ENCODE measurements around the gene PDE6A. TPM values are rescaled to one million over a fixed set of nuclear protein-coding genes. Genes with fewer than 3 reads are reported as not detected.

The PDE6A gene
- total and polyA plus RNA-seq, 2 of the 8 experiments (the other 6 are each of a cell fraction or from before 2014, with no cell fraction given), result not detected

DNA sequence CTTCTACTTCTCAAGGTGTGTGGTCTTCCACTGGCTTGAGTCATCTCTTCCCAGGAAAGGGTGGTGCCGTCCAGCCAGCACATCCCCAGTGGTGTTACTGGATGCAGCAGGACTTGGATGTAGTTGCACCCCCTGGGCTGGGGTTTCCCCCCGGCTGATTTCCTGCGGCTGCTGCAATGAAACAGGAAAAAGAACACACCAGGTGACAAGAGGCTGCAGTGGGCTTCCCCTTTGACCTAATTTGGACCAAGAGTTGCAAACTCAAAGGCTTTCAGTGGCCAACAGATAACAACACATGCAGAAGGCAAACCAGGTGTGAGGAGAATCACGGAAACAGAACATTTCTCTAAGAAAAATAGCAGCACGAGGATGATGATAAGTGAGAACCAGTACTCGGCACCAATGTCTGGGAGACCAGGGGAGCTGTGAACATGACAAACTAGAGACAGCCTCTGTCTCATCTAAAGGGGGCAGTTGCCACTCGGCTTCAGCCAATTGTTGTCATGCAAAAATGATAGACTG is 83.7 kb downstream of the PDE6A start (continued):
- TF ChIP-seq, protein P1, sequence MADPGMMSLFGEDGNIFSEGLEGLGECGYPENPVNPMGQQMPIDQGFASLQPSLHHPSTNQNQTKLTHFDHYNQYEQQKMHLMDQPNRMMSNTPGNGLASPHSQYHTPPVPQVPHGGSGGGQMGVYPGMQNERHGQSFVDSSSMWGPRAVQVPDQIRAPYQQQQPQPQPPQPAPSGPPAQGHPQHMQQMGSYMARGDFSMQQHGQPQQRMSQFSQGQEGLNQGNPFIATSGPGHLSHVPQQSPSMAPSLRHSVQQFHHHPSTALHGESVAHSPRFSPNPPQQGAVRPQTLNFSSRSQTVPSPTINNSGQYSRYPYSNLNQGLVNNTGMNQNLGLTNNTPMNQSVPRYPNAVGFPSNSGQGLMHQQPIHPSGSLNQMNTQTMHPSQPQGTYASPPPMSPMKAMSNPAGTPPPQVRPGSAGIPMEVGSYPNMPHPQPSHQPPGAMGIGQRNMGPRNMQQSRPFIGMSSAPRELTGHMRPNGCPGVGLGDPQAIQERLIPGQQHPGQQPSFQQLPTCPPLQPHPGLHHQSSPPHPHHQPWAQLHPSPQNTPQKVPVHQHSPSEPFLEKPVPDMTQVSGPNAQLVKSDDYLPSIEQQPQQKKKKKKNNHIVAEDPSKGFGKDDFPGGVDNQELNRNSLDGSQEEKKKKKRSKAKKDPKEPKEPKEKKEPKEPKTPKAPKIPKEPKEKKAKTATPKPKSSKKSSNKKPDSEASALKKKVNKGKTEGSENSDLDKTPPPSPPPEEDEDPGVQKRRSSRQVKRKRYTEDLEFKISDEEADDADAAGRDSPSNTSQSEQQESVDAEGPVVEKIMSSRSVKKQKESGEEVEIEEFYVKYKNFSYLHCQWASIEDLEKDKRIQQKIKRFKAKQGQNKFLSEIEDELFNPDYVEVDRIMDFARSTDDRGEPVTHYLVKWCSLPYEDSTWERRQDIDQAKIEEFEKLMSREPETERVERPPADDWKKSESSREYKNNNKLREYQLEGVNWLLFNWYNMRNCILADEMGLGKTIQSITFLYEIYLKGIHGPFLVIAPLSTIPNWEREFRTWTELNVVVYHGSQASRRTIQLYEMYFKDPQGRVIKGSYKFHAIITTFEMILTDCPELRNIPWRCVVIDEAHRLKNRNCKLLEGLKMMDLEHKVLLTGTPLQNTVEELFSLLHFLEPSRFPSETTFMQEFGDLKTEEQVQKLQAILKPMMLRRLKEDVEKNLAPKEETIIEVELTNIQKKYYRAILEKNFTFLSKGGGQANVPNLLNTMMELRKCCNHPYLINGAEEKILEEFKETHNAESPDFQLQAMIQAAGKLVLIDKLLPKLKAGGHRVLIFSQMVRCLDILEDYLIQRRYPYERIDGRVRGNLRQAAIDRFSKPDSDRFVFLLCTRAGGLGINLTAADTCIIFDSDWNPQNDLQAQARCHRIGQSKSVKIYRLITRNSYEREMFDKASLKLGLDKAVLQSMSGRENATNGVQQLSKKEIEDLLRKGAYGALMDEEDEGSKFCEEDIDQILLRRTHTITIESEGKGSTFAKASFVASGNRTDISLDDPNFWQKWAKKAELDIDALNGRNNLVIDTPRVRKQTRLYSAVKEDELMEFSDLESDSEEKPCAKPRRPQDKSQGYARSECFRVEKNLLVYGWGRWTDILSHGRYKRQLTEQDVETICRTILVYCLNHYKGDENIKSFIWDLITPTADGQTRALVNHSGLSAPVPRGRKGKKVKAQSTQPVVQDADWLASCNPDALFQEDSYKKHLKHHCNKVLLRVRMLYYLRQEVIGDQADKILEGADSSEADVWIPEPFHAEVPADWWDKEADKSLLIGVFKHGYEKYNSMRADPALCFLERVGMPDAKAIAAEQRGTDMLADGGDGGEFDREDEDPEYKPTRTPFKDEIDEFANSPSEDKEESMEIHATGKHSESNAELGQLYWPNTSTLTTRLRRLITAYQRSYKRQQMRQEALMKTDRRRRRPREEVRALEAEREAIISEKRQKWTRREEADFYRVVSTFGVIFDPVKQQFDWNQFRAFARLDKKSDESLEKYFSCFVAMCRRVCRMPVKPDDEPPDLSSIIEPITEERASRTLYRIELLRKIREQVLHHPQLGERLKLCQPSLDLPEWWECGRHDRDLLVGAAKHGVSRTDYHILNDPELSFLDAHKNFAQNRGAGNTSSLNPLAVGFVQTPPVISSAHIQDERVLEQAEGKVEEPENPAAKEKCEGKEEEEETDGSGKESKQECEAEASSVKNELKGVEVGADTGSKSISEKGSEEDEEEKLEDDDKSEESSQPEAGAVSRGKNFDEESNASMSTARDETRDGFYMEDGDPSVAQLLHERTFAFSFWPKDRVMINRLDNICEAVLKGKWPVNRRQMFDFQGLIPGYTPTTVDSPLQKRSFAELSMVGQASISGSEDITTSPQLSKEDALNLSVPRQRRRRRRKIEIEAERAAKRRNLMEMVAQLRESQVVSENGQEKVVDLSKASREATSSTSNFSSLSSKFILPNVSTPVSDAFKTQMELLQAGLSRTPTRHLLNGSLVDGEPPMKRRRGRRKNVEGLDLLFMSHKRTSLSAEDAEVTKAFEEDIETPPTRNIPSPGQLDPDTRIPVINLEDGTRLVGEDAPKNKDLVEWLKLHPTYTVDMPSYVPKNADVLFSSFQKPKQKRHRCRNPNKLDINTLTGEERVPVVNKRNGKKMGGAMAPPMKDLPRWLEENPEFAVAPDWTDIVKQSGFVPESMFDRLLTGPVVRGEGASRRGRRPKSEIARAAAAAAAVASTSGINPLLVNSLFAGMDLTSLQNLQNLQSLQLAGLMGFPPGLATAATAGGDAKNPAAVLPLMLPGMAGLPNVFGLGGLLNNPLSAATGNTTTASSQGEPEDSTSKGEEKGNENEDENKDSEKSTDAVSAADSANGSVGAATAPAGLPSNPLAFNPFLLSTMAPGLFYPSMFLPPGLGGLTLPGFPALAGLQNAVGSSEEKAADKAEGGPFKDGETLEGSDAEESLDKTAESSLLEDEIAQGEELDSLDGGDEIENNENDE (IDR thresholded peaks at IDR 0.05; ENCODE audit: insufficient replicate concordance, low read length), result no peak
- 0 out of 2 replicates have a peak, but pooled peaks have one; percentile 22 for TF ChIP-seq JUND (IDR thresholded peaks at IDR 0.05; ENCODE audit: low read length)
- TF ChIP-seq POLR2A (IDR thresholded peaks at IDR 0.05; ENCODE audit: control extremely low read depth in 1 of 2, low read depth in 2 of 2, low read length in 2 of 2), result no peak
- TF ChIP-seq, protein P2, sequence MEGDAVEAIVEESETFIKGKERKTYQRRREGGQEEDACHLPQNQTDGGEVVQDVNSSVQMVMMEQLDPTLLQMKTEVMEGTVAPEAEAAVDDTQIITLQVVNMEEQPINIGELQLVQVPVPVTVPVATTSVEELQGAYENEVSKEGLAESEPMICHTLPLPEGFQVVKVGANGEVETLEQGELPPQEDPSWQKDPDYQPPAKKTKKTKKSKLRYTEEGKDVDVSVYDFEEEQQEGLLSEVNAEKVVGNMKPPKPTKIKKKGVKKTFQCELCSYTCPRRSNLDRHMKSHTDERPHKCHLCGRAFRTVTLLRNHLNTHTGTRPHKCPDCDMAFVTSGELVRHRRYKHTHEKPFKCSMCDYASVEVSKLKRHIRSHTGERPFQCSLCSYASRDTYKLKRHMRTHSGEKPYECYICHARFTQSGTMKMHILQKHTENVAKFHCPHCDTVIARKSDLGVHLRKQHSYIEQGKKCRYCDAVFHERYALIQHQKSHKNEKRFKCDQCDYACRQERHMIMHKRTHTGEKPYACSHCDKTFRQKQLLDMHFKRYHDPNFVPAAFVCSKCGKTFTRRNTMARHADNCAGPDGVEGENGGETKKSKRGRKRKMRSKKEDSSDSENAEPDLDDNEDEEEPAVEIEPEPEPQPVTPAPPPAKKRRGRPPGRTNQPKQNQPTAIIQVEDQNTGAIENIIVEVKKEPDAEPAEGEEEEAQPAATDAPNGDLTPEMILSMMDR (IDR thresholded peaks at IDR 0.05; ENCODE audit: control extremely low read depth in 1 of 3, insufficient read depth in 1 of 3, low read depth in 1 of 3, low read length in 3 of 3), result no peak
